HG02642 (cell line): Measurements from ENCODE around the gene MIB2.
"Not testable (repeated sequence)": the region's sequence is repeated elsewhere in the genome, so short reads cannot be mapped to it uniquely, and the experiment has no call there.

Experiments used
- ATAC-seq: cut with Tn5 transposase; IDR thresholded peaks from one replicate; pipeline ENCODE4 v1.9.1; 2021; ENCODE audit warnings: mild to moderate bottlenecking; ENCODE audit not compliant: unreplicated experiment, poor library complexity

Gene MIB2

DNA sequence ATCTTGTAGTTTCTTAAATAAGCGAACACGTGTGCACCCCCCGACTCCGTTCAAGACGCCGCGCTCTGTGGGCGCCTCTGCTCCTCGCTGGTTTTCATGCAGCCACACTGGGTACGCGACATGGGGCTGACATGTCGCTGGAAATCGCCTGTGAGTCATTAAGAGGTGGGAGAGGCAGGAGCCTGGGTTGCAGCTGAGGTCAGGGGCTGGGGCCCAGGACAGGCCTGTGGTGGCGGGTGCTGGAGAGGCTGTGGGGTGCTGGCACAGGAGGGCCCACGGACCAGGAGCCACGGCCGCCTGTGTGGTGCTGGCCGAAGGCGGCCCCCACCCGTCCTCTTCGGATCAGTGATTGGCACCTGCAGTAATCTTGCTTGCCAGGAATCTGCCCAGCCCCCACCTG is 59.5 kb downstream of the MIB2 start:
- ATAC-seq, result not testable (repeated sequence)

DNA sequence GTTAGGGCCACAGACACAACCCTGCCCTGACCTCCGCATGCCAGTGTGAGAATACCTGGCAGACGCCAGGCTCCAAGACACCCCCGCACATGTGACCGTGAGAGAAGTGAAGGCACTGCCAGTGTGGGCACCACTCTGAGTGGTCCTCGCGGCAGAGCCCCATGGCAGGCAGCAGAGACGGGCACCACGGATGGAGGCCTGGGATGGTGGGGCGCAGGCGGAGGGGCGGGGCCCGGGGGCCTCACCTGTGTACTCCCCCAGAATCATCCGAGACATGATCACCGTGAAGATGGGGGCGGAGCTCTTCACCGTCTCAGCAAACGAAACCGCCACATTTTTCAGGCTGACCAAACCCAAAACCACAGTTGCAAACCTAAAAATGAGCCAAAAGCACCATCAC is 59.9 kb downstream of the MIB2 start:
- ATAC-seq, result not testable (repeated sequence)

DNA sequence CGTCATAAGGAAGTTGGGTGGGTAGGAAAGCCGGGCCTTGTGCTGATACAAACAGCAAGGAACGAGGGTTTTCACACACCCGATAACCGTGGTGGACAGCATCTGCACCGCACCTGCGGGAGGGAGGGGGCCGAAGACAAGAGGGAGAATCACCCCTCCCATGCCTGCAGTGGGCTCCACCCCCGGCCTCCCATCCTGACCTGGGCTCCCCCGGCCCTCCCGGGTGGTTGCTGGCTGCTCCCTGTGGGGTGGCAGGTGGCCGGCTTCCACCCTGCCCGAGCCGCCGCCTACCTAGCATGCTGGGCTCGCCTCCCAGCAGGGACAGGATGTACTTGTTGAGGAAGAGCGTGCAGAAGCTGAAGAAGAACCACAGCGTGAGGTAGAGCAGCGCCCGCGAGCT is 60.8 kb downstream of the MIB2 start:
- ATAC-seq, result not testable (repeated sequence)

DNA sequence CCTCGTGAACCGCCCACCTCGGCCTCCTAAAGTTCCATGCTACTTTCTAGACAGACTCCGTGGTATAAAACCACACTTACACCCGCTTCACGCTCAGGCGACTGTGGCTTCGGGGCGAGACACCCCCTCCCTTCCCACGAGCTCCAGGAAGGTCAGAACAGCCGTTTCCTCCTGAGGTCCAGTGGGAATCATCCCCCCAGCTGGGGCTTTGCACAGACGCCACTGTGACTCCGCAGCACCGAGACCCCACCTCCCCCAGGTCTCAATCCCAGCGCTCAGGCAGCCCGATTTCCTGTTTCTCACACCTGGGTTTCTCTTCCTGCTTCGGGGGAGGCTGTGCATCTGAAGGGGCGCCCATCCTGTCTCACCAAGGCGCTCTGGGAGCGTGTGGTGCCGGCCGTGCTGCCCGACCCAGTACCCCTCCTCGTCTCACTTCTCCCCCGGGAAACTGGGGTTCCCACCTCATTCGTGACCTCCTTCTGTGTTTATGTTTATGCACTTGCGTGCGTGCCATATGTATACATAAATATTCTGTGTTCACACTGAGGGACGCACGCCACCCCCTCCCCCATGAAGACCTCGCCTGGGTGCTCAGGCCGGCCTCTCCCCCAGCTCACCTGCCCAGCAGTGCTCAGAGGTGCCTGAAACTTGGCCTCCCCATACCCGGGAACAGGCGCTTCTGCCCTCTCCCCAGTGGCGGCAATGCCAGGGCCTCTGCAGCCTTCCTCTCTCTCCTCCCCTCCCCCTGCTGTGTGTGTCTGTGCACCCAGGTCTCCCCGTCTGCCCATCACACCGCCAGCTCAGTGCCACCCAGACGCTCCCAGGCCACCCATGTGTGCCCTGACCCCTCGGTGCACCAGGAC is 62.6 kb downstream of the MIB2 start:
- ATAC-seq, result peak; percentile 71

GRCh38 chr1:1678581-1679380 is 63.5 kb downstream of the MIB2 start:
- ATAC-seq, result no peak
